Gastrocnemius medialis (tissue), 4 donors: Measurements from ENCODE around the gene PDAP1.

Source experiments
- POLR2A ChIP-seq, 2 donors: fragments of 450-650 bp; IDR thresholded peaks; one replicate each; pipeline ENCODE4 v1.6.1; 2017; ENCODE audit warnings: antibody characterized with exemption in 2 of 2, mild to moderate bottlenecking in 2 of 2, moderate library complexity in 2 of 2
- TF ChIP-seq, protein P1 (sequence below), 5 experiments: fragments of 450-650 bp in 3 of 5; fragments of 200-600 bp in 2 of 5; sonication (generic) in 2 of 5; IDR thresholded peaks in 4 of 5; conservative IDR thresholded peaks in 1 of 5; 1 replicate in 4 of 5; 2 replicates in 1 of 5; pipeline ENCODE4 v1.5.1; 2016 to 2019; ENCODE audit warnings: antibody characterized with exemption in 5 of 5, mild to moderate bottlenecking in 3 of 5, moderate library complexity in 3 of 5

GRCh38 chr7:99362801-99363200, 45.6 kb downstream of the PDAP1 start:
- TF ChIP-seq, protein P1, sequence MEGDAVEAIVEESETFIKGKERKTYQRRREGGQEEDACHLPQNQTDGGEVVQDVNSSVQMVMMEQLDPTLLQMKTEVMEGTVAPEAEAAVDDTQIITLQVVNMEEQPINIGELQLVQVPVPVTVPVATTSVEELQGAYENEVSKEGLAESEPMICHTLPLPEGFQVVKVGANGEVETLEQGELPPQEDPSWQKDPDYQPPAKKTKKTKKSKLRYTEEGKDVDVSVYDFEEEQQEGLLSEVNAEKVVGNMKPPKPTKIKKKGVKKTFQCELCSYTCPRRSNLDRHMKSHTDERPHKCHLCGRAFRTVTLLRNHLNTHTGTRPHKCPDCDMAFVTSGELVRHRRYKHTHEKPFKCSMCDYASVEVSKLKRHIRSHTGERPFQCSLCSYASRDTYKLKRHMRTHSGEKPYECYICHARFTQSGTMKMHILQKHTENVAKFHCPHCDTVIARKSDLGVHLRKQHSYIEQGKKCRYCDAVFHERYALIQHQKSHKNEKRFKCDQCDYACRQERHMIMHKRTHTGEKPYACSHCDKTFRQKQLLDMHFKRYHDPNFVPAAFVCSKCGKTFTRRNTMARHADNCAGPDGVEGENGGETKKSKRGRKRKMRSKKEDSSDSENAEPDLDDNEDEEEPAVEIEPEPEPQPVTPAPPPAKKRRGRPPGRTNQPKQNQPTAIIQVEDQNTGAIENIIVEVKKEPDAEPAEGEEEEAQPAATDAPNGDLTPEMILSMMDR (IDR thresholded peaks at IDR 0.05 in 4 of 5, conservative IDR thresholded peaks at IDR 0.05 in 1 of 5) = no peak
- TF ChIP-seq POLR2A (IDR thresholded peaks at IDR 0.05) = no peak
